Placental pericyte (primary cell): Measurements from ENCODE around the gene MT2A. TPM values are rescaled to one million over a fixed set of nuclear protein-coding genes. Genes with fewer than 3 reads are reported as not detected.

Source experiments
- total RNA-seq: library from RNA; depleted of rRNA; stranded (reverse); fragments of >200 nt; gene quantifications from 2 replicates; pipeline ENCODE4 v1.2.3, GENCODE V29; 2012

MT2A gene
- total RNA-seq = 68.9 and 179 TPM in 2 replicates

DNA sequence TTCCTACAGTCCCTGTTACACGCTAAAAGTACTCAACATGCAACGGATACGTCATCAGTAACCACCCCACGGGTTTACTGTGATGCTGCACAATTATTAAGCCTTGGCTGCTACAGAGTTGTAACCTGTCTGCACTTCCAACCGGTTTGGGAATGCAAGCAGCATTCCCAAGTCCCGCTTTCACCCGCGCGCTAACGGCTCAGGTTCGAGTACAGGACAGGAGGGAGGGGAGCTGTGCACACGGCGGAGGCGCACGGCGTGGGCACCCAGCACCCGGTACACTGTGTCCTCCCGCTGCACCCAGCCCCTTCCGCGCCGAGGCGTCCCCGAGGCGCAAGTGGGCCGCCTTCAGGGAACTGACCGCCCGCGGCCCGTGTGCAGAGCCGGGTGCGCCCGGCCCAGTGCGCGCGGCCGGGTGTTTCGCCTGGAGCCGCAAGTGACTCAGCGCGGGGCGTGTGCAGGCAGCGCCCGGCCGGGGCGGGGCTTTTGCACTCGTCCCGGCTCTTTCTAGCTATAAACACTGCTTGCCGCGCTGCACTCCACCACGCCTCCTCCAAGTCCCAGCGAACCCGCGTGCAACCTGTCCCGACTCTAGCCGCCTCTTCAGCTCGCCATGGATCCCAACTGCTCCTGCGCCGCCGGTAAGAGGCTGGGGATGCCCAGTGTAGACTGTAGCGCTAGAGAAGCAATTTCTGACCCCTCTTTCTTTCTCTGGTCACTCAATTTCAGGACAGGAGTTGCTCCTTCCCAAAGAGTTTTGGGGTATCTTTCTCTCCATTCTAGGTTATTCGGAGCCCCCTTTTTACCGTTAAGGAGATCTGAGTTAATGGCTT is at the start of gene MT2A:
TSS of gene MT2A (plus strand) at position 542 of the 833 bp plus-strand sequence. CDS start at position 614, 72 bp downstream.

DNA sequence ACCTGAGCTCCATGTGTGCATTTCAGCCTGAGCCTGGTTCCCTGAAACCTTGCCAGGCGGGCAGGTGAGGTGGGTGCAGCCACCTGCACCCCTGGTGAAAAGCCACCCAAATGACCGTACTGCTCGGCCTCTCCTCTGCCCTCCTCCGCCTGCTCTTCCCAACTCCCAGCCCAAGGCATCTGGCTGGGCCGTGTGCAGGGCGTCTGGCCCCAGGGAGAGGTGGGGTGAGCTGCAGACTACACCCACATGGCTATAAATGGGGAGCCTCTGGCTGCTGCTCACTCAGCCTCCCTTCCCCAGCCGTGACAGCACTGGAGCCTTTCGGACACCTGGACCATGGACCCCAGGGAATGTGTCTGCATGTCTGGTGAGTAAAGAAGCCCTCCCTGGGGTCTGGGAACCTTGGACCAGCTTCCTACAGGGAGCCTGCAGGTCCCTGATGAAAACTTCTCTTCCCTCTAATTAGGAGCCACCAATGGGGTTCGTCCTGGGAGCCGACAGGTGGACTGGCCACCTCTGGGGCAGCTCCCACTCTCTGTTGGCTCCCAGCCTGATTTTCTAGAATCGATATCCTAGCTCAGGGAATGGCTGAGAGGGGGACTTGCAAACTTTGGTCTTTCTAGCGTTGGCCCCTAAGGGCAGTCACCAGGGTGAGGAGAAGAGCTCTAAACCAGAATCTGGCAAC is 43.4 kb upstream of the MT2A start, which contains the start of gene MT4:
TSS of gene MT4 (plus strand) at position 281 of the 685 bp plus-strand sequence. CDS start at position 337, 56 bp downstream.

DNA sequence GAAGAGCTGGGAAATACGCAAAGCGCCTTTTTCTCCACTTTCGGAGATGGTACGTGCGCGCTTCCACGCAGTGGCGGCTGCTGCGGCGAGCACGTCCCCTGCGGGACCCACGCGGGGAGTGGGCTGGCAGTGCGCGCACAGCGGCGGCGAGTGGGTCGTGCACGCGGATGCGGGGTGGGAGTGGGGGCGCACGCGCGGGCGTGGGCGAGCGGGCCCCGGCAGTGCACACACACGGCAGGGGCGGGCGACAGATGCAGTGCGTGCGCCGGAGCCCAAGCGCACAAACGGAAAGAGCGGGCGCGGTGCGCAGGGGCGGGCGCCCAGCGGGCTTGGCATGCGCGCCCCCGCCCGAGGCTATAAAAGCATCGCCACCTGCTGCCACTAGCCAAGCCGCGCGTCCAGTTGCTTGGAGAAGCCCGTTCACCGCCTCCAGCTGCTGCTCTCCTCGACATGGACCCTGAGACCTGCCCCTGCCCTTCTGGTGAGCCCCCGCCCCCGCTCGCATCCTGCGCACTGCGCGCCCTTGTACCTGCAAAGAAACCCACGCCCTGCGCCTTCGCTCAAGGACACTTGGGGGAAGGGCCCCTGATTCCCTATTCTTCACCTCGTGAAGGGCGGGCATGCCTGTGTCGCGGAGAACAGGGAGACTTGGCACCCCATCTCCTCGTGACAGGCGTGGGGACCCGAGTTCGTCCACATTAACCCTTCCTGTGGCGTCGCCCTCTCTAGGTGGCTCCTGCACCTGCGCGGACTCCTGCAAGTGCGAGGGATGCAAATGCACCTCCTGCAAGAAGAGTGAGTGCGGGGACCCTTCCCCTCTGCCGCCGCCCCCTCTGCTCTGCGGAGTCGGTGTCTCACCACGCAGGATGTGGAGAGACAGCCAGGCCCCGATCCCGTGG is 19.0 kb upstream of the MT2A start, which contains the start of gene MT3:
TSS of gene MT3 (plus strand) at position 388 of the 899 bp plus-strand sequence. CDS start at position 451, 63 bp downstream.

DNA sequence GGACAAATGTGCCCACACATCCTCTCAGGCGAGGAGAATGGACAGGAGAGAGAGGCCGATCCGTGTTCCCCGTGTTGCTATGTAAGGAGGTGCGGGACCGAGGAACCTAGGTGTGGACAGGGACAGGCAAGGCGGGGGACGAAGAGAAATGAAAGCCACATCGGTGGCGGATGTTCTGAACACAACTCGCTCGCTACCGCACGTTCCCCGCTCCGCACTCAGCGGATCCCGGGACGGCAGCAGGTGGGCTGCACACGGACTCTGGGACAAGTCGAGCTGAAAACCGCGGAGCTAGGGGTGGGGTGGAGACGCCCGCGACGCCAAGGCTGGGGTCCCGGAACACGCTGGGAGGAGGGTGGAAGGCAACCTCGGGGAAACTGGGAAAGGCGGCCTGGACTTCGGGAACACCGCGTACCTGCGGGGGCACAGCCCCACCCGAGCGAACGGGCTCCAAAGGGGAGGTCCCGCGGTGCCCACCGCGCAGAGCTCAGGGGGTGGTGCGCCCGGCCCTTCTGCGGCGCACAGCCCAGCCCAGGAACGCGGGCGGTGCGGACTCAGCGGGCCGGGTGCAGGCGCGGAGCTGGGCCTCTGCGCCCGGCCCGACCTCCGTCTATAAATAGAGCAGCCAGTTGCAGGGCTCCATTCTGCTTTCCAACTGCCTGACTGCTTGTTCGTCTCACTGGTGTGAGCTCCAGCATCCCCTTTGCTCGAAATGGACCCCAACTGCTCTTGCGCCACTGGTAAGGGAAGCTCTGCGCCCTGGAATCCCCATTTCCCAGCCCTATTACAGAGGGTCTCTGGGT is 17.0 kb downstream of the MT2A start, which contains the start of gene MT1E:
TSS of gene MT1E (plus strand) at position 642 of the 803 bp plus-strand sequence. CDS start at position 713, 71 bp downstream.

DNA sequence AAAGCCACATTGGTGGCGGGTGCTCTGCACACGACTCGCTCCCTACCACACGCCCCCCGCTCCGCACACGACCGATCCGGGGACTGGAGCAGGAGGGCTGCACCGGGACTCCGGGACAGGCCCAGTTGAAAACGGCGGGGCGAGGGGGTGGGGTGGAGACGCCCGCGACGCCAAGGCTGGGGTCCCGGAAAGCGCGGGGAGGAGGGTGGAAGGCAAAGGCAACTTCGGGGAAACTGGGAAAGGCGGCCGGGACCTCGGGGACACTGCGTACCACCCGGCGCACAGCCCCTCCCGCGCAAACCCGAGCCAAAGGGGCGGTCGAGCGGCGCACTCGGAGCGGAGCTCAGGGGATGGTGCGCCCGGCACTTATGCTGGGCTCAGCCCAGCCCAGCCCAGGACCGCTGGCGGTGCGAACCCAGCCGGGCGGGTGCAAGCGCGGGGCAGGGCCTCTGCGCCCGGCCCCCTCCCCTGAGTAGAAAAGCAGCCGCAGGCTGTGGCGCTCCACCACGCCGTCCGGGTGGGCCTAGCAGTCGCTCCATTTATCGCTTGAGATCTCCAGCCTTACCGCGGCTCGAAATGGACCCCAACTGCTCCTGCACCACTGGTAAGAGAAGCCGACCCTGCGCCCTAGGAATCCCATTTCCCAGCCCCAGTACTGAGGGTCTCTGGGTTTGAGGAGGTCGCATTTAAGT is 23.9 kb downstream of the MT2A start, which contains the start of gene MT1M:
TSS of gene MT1M (plus strand) at position 504 of the 692 bp plus-strand sequence. CDS start at position 577, 73 bp downstream.

DNA sequence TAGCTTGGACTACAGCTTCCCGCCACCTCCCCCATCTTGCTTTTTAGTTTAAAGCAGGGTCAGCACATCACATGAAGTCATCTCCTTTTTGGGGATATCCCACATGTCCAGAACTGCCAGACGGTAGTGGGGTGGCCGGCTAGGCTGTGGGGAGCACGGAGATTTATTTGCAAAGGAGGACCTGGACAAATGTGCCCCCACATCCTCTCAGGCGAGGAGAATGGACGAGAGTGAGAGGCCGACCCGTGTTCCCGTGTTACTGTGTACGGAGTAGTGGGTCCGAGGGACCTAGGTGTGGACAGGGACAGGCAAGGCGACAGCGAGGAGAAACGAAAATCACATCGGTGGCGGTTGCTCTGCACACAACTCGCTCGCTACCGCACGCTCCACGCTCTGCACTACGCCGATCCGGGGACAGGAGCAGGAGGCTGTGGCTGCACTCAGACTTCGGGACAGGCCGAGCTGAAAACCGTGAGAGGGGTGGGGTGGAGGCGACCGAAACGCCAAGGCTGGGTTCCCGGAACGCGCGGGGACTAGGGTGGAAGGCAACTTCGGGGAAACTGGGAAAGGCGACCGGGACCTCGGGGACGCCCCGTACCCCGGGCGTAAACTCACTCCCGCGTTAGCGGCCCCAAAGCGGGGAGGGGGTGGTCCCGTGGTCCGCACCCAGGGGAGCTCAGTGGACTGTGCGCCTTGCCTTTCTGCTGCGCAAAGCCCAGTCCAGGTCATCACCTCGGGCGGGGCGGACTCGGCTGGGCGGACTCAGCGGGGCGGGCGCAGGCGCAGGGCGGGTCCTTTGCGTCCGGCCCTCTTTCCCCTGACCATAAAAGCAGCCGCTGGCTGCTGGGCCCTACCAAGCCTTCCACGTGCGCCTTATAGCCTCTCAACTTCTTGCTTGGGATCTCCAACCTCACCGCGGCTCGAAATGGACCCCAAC is 29.7 kb downstream of the MT2A start, which contains the start of gene MT1A:
TSS of gene MT1A (plus strand) at position 853 of the 937 bp plus-strand sequence. CDS start at position 926, 73 bp downstream.

DNA sequence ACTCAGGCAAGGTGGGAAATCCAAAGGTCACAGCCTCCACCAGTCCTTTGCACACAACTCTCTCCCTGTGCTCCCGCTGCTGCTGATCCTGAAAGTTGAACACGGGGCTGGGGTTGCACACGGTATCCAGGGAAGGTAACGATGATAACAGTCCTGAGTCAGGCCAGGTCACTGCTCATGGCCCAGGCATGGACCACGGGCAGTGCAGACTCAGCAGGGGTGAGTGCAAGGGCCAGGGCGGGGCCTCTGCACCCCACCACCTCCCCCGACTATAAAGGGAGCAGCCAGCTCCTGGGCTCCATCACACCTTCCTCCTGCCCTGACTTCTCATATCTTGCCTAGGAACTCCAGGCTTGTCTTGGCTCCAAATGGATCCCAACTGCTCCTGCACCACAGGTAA is 43.2 kb downstream of the MT2A start, which contains the start of gene MT1B:
TSS of gene MT1B (plus strand) at position 301 of the 400 bp plus-strand sequence. CDS start at position 369, 68 bp downstream.

DNA sequence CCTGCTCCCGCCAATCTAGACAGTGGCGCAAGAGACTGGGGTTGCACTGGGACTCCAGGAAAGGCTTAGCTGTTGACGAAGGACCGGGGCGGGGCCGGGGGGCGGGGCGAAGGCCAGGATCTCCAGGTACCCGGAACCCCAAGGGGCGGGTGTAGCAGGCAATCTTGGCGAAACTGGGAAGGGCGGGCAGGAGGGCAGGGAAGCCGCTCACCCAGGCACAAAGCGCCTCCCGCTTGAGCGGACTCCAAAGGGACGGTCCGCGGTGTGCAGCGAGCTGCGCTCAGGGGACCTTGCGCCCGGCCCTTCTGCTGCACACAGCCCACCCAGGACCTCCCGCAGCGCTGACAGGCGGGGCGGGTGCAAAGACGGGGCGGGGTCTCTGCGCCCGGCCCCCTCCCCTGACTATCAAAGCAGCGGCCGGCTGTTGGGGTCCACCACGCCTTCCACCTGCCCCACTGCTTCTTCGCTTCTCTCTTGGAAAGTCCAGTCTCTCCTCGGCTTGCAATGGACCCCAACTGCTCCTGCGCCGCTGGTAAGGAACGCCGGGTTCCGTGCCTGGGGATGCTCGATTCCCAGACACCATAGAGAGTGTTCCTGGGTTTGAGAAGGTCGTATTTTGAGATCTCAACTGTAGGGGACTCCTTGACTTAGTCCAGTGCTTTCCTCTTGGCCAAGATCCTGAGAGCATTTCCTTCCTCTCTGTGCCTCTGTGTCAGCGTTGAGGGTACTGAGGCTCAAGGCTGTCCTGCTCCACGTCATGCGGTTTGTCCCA is 49.4 kb downstream of the MT2A start, which contains the start of gene MT1F:
TSS of gene MT1F (plus strand) at position 405 of the 772 bp plus-strand sequence. CDS start at position 505, 100 bp downstream.

Other genes with a start within 250 kb of the MT2A start
- 268 and 384 TPM in 2 replicates for gene AMFR, start 183.0 kb upstream of the MT2A start, total RNA-seq
- gene NUDT21, start 157.3 kb upstream of the MT2A start, total RNA-seq = 67.6 and 93.2 TPM in 2 replicates
- gene OGFOD1, start 157.0 kb upstream of the MT2A start, total RNA-seq = 77.9 and 123 TPM in 2 replicates
- 36.1 and 40.0 TPM in 2 replicates for gene BBS2, start 88.6 kb upstream of the MT2A start, total RNA-seq
- not detected in 2 replicates for gene MT4, start 43.5 kb upstream of the MT2A start, total RNA-seq
- not detected in 2 replicates for gene MT3, start 19.1 kb upstream of the MT2A start, total RNA-seq
- gene MT1E, start 17.2 kb downstream of the MT2A start, total RNA-seq = 90.4 and 152 TPM in 2 replicates
- gene MT1M, start 24.1 kb downstream of the MT2A start, total RNA-seq = 0.88 and 1.1 TPM in 2 replicates
- gene MT1A, start 30.1 kb downstream of the MT2A start, total RNA-seq = not detected in 2 replicates
- gene MT1B, start 43.3 kb downstream of the MT2A start, total RNA-seq = not detected in 2 replicates
- not detected in 2 replicates for gene MT1F, start 49.4 kb downstream of the MT2A start, total RNA-seq
- gene MT1G, start 59.5 kb downstream of the MT2A start, total RNA-seq = not detected in 2 replicates
- not detected in 2 replicates for gene MT1H, start 61.2 kb downstream of the MT2A start, total RNA-seq
- gene MT1X, start 73.9 kb downstream of the MT2A start, total RNA-seq = 26.0 and 38.7 TPM in 2 replicates
- gene NUP93, start 121.5 kb downstream of the MT2A start, total RNA-seq = 36.1 and 98.2 TPM in 2 replicates